Measurements from ENCODE around the gene IRF8. TPM values are rescaled to one million over a fixed set of nuclear protein-coding genes. Genes with fewer than 3 reads are reported as not detected.

IRF8 gene
- total RNA-seq, 1 experiment from 2014 or later = 0.05 TPM

DNA sequence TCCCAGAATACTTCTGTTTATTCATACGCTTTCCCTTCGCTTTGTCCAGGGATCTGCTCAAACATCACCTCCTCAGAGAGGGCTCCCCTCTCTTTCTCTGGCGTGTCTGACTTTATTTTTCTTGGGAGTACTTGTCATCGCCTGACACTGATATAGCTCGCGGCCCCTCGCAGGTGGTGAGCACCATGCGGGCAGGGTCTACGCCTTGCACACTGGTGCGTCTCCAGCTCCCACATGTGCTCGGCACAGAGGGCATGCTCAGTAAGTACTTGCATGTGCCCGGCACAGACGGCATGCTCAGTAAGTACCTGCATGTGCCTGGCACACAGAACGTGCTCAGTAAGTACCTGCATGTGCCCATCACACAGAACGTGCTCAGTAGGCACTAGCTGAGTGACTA is 57.5 kb downstream of the IRF8 start:
- no peak for DNase-seq (ENCODE audit: low spot score)

- no peak for DNase-seq (ENCODE audit: low spot score)
Measured at GRCh38 chr16:85958731-85959130, 59.8 kb downstream of the IRF8 start.

GRCh38 chr16:85959686-85960085 is 60.7 kb downstream of the IRF8 start:
- DNase-seq (ENCODE audit: low spot score) = no peak

DNA sequence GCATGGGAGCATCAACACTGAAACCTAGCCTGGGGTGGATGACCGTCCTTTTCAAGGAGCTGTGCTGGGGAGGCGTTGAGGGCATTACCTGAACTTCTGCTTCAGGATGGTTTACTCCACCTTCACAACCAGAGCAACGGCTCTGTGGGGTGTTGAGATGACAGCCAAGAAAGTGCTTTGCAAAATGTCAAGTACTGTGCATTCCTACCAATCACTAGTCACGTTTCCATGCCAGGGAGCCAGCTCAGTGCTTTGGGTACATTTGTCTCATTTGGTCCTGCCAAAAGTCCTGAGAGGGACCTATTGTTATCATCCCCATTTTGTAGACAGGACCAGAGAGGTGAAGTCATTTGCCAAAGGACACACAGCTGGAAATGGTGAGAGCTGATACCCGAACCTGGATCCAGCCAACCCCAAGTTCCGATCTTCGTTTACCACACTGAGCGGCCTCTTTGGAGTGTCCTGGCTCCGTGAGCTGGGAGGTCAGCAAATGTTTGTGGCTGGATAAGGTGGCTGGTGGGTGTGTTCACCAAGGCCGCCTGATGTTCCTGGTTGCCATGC is 61.6 kb downstream of the IRF8 start:
- DNase-seq (ENCODE audit: low spot score) = no peak

GRCh38 chr16:85961988-85962915 is 63.3 kb downstream of the IRF8 start:
- DNase-seq (ENCODE audit: low spot score) = no peak

DNA sequence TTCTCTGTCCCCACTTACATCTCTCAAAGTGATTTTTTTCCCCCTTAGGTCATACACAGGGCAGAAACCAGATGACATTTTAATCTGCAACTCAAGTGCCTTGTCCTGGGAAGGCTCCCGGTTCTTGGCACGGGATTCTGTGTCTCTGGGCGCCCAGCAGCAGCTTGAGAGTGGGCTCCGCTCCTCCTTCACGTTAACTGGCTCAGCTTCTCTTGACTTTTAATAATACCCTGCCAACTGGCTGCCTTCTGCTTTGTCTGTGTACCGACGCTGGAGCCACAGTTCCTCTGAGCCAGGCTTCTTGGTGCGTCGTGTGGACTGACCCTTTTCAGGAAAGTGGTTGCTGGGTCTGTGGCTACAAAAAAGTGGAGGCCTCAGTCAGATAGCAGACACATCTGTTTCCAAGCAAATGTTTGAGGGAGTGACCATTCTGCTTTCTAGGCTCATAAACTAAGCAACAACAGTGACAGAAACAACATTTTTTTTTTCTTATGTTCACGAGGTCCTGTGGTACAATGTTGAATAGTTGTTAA is 64.9 kb downstream of the IRF8 start:
- no peak for DNase-seq (ENCODE audit: low spot score)

GRCh38 chr16:85965125-85965524 is 66.2 kb downstream of the IRF8 start:
- DNase-seq (ENCODE audit: low spot score) = no peak

DNA sequence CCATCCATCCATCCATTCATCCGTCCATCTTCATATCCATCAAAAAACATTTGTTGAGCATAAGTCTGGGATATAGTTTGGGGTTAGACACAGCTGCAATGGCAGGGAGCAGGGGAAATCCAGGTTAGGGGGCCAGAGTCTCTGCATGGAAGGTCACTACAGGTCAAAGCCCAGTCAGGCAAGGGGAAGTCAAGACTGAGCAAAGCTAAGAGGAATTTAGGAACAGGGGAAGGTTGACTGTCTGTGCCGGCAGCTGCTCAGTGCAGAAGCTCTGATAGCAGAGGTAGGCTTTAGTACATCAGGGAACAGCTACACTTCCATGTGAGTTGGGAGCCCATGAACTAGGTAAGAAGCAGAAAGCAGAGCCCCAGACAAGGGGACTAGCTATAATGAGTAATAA is 68.1 kb downstream of the IRF8 start:
- no peak for DNase-seq (ENCODE audit: low spot score)

DNA sequence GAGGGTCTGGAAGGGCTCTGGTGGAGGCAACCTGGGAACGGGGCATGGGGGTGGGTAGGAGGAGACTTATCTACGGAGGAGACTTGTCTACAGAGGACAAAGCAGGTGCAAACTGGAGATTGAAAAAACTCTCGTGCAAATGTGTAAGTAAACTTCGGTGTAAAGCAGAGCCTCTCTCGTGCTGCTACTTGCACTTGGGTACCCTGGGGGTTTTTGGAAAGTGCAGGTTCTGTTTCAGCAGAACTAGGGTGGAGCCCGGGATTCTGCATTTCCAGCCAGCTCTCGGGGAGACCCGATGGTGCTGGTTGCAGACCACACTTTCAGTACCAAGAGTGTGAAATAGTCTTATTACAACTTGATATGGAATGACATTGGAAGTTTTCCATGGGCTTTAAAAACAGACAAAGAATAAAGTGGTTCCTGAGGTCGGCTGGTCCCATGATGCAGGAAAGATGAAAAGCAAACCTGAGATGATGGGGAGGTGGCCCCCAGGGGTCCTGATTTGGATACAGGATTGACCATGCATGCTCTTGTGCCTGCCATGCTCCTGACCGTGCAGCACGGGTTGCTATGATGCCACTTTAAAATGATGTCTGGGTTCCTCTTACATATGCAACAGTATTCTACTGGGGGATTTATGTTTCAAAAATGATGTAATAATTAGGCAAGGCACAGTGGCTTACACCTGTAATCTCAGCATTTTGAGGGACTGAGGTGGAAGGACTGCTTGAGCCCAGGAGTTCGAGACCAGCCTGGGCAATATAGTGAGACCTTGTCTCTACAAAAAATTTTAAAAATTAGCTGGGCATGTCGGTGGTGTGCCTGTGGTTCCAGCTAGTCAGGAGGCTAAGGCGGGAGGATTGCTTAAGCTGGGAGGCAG is 69.3 kb downstream of the IRF8 start:
- no peak for DNase-seq (ENCODE audit: low spot score)

DNA sequence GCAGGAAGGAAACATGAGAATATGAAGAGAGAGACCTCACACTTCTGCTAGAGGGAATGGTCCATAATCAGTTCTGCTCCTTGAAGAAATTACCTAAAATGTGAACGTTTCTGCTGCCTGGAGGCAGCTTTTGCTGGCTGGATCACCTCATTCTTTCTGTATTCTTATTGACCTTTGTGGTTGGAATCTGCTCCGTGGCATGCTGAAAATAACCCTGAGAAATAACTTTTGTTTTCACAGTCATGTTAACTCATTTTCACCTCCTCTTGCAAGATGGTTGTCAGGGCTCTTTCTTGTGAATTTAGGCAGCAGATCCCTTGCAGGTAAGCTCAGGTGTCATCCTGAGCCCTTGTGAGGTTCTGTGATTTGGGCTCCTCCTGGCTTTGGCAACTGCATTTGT is 70.2 kb downstream of the IRF8 start:
- DNase-seq (ENCODE audit: low spot score) = peak; percentile 60

GRCh38 chr16:85969591-85969990 is 70.6 kb downstream of the IRF8 start:
- peak; percentile 44 for DNase-seq (ENCODE audit: low spot score)

- no peak for DNase-seq (ENCODE audit: low spot score)
Measured at GRCh38 chr16:85970016-85970733, 71.2 kb downstream of the IRF8 start.

DNA sequence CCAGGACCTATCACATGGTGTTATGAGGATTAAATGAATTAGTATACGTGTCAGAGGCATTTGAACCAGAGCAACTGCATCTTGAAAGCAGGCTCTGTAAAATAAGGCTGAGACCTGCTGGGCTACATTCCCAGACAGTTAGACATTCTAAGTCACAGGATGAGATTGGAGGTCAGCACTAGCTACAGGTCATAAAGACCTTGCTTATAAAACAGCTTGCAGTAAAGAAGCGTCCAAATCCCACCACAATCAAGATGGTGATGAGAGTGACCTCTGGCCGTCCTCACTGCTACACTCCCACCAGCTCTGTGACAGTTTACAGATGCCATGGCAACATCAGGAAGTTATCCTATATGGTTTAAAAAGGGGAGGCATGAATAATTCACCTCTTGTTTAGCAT is 71.8 kb downstream of the IRF8 start:
- peak; percentile 53 for DNase-seq (ENCODE audit: low spot score)

Other genes starting within 250 kb of the IRF8 start
- gene GINS2, start 210.2 kb upstream of the IRF8 start, total RNA-seq (2014; rRNA removed; shearing (Covaris generic)) = 67.4 and 68.3 TPM in 2 replicates
- gene C16orf74, start 148.1 kb upstream of the IRF8 start, total RNA-seq (2014; rRNA removed; shearing (Covaris generic)) = 10.9 and 11.1 TPM in 2 replicates
- 65.9 and 68.5 TPM in 2 replicates for gene EMC8, start 99.6 kb upstream of the IRF8 start, total RNA-seq (2014; rRNA removed; shearing (Covaris generic))
- 784 and 875 TPM in 2 replicates for gene COX4I1, start 99.5 kb upstream of the IRF8 start, total RNA-seq (2014; rRNA removed; shearing (Covaris generic))